ENCODE measurements around the gene TMEM115.
A peak's percentile ranks its signal among the peaks of the same experiment; 100 is the strongest.

Gene TMEM115

DNA sequence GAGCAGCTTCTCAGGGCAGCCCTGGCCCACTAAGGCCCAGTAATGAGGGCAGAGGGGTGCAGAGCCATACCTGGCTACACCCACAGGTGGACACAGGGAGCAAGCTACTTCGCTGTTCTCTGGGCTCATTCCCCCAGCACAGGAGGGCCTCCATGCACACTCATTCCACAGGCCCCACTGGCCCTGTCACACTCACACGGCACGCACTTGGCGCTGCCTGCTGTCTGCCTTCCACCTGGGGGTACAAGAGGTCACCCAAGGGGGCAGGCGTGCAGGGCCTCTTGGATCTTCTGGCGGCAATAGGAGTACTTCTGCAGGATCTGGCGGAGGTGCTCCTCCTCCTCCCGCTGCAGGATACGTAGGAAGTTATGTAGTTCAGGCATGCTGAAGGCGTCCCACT, 29.0 kb downstream of the TMEM115 start:
- no peak for DNase-seq

DNA sequence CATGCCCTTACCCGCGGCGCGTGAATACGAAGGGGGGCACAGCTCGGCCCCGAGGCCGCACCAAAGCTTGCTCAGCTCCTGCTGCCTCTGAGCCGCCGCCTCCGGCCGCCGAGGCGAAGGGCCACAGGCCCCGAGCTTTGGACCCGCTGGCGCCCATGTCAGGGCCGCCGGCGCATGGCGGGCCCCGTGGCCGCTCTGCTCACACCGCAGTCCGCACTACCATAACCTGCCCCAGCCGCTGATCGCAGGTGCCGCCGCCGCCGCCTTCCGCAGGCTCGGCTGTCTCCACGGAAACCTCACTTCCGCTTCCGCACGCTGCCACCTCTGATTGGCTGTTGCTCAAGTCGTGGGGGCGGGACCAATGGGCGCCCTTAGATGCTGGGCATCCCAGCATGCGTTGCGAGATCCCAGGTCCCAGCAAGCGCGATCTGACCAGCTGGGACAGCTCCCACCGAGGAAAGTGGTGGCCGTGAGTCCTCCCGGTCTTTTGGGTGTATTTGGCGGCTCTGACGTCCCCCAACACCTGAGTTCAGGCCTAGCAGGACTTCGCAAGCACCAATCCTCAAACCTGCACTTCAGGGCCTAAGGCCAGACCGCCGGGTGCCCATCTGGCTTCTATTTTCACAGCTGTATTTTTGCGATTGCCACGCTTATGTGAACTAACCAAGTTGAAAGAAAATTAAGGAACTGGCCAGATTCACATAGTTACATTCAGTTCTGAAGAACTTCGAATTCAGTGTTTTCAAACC, 31.2 kb downstream of the TMEM115 start, which contains the start of gene TUSC2:
TUSC2 (minus strand) TSS at position 281 of the 749 bp plus-strand sequence; CDS start at position 157, 124 bp downstream.
- DNase-seq: peak; percentile 76

DNA sequence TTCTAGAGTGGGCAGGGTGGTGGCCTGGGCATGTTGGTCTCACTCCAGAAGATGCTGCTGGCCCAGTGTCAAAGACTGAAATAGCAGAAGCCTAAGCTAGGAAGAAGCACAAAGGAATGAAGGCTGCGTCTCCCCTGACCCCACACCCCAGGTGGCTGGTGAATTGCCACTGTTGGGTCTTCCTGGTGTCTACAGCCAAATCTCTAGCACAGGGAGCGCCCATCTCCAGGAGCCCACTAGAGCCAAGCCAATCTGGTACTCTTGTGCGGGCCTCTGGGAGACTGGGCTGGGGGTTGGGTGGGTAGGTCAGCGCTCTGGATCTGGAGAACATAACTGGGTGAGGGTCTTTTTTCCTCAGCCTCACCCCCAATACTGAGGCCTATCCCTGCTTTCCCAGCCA, 32.2 kb downstream of the TMEM115 start:
- no peak for DNase-seq

DNA sequence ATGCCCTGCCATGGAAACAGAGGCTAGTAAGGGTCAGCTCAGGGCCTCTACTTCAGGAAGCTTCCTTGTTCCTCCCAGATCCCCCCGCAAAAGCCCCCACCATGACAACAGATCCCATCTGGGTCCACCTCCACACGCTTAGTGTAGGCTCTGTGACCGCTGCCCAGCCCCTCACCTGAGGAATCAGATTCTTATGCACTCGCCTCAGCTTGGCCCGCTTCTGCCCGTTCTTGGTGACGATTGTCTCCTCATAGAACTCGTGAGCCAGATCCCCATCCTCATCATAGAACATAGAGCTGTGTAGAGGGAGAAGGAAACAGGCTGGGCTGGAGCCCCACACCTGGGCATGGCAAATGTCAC, 33.2 kb downstream of the TMEM115 start:
- DNase-seq: no peak

DNA sequence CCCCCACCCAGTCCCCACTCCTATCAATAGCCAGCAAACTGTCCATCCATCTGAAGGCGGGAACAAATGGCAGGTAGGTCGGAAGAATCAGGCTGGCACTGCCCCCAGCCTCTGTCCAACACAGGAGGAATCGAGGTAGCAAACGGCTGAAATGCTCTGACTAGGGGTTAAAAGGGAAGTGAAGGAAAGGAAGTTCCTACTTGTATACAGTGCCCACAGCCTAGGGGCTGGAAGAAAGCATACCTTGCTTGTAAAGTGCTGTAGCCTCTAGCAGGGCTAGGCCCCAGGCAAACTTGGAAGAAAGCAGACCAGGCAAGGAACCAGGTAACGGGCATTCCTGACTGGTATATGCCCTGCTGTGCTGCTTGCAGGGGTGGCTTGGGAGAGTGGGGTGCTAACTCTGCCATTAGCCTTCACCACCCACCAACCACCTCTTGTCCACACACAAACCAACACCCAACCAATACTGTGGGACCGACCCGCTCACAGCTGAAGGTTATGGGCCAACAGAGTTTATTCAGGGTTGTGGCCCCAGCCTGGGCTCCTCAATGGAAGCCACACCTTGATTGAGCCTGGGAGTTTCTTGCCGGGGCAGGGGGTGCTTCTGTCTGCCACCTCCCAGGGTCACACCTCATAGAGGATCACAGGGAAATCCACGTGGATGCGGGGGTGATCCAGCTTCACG, 33.7 kb downstream of the TMEM115 start:
- no peak for DNase-seq

DNA sequence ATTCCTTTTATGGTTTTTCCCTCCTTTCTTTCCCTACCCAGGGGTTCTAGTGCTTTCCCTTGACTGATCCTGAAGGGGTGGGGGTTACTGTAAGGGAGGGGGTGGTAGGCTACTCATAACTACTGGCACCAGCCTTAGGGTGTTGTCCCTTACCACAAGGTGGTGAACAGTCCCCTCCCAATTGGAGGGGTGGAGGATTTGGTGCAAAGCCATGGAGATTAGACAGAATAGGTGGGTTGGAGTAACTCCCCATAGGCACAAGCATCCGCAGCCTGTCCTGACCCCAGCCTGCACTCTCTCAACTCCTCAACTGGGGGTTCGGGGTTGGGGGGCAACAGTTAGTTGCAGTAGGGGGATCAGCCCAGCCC, 34.2 kb downstream of the TMEM115 start:
- no peak for DNase-seq

DNA sequence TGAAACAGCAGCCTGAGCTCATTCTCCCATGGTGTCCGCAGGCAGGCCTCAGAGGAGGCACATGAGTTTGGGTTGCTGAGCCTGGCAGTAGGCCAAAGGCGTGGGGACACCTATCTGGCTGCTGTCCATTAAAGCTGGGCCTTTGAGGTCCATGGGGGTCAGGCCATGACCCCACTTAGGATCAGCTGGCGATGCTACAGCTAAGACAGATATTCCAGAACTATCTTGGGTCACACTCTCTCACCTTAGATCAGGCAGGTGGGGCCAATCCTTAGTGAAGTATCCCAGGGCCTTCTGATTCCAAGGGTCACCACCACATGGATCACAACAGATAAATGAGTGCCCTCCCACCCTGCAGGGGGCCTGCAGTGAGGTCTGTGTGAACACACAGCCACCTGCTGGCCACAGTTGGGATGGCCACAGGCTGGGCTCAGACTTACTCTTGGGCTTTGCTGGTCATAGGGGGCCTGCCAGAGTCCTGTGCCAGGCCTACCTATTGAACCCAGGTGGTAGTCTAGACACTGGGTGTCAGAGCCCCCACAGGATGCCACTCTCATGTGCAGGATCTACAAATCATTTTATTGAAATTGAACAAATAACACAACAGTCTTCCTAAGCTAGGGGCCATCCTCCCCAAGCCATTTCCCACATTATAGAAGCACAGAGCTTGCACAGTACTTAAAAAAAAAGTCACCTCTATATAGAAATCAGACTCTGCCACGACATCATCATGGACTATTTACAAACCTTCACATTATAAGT, 34.8 kb downstream of the TMEM115 start:
- no peak for DNase-seq

DNA sequence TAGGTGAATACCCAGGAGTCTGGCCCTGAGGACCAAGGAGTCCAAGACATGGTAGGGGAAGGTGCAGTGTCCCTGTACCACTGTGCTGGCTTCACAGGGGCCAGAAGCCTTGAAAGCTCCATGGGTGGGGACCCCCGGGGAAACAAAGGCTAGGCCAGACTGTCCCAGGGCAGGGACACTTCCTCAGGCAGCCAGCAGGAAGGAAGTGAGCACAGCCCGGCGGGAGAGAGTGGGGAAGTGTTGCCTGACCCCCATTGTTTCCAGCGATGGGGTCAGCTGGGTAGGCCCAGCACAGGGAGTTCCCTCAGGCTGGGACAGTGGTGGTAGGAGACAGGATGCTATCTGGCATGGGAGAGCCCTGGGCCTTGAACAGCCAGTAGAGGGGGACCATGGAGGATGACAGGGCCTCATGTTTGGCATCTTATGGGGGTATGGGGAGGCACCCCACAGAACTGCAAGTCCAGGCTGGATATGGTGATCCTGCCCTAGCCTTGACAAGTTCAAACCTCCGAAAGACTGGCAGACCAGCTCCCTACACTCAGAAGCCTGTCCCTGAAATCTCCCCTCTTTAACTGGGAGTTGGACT, 35.6 kb downstream of the TMEM115 start:
- DNase-seq: no peak

DNA sequence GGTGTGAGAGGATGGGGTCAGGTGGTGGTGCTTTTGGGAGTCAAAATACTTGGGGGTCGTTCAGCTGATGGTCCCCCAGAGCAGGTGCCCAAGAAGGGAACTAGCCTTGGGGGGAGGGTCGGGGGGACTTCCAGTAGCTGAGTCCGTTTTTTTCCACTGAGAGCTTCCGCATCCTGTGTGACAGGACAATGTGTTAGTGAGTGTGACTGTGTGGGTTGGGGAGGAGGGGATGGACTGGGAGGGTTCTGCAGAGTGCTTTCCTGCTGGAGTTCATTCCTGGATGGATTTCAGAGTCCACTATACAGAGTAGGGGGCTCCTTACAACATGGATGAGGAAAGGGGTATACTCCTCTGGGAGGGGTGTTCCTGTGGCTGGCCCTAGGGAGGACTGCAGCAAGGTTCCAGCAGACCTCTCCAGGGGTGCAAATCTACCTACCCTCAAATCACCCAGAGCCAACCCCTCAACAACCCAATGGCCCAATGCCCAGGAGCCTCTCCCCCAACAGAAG, 36.2 kb downstream of the TMEM115 start:
- DNase-seq: peak; percentile 18

DNA sequence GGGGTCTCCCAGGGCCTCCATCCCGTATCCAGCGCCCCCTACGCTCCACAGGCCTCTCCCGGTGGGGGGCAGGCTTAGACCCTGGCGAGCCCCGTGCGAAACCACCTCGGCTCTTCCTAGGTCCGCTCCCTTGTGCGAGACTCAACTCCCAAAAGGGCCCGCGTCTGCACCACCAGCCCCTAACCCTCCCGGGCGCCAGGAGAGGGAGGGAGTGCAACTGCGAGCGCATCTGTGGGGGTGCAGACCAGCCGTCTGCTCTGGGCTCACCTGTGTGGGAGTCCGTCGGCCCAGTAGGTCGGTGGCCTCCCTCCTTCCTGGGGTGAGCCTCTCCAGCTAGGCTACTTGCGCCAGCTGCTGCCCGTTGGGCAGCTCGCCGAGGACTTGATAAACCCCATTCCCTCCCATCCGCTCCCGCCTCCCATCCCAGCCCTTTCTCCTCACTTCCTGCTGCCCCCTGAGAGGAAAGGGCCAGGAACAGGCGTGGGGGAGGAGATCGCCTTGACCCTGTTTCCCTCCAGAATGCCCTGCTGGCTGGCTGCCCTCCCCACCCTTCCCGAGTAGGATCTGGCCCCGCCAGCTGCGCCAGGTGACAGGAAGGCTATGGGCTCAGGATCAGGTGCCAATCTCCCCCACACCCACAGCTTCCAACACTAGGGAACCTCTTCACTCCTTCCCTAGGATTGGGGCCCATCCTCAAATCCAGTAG, 36.8 kb downstream of the TMEM115 start, which contains the start of gene HYAL2:
HYAL2 (minus strand) TSS at position 360 of the 706 bp plus-strand sequence. CDS start 2,256 bp downstream, outside the sequence.
- DNase-seq: peak; percentile 48

DNA sequence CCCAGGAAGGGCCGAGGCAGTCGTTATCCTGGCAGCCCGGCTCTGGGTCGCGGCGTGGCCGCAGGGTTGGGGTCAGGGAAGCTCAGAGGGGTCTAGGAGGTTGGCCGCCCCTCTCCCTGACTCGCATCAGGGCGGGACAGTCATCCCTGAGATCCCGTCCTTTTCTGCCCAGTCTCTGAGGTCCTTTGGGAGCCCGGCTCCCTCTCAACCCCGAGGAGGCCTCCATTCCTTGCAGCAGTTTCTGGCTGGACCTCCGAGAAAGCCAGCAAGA, 37.3 kb downstream of the TMEM115 start:
- no peak for DNase-seq

DNA sequence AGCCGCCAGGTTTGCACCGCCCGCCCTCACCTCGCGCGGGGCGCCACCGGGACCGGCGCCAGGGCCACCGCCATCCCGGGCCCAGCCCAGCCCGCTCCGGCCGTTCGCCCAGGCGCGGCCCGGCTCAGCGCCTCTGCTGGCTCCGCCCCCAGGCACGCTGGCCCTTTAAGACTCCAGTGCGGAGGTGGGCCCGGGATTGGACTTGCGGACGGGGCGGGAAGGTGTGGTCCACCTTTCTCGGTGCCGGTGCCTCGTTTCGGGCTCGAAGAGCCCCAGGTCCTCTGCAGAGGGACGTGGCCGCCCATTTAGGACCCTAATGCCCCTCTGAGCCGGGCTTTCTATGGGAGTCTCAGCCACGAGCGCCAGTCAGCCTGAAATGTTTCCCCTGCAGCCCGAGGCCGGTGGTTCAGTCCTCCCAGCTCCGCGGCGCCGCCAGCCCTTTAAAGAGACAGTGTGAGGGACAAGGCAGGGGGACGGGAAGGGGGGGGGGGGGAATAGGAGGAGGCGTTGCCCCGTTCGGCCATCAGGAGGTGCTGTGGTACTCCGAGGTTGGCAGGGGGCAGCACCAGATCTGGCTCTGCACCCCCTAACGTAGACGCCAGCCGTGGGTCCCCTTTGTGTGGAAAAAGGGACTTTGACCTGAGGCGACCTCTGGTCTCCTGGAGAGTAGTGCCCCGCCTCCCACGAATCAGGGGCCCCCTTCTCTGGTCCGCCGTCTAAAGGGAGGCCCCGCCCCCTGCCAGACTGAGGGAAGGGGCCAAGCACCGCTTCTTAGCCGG, 37.8 kb downstream of the TMEM115 start:
- DNase-seq: peak; percentile 78

DNA sequence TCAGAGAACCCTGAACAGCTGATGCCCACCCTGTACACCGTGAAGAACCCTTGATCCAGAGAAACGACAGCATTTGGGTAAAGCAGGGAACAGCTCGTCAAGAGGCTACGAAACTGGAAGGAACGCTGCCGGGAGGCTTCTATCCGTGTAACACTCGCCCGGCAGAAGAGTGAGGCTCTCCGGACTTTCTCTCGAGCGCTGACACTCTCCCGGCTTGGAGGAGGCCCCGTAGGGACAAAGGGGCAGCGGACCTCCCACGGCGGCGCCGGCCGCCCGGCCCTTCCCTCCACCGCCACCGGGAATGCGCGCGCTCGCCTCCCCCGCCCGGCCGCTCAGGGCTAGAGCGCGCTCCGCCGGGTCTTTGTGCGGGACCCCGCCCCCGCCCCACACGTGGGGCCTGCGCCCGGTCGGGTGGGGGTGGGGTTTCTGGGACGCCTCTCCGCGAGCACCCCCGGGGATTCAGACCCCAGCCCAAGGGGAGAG, 38.4 kb downstream of the TMEM115 start:
- no peak for DNase-seq

DNA sequence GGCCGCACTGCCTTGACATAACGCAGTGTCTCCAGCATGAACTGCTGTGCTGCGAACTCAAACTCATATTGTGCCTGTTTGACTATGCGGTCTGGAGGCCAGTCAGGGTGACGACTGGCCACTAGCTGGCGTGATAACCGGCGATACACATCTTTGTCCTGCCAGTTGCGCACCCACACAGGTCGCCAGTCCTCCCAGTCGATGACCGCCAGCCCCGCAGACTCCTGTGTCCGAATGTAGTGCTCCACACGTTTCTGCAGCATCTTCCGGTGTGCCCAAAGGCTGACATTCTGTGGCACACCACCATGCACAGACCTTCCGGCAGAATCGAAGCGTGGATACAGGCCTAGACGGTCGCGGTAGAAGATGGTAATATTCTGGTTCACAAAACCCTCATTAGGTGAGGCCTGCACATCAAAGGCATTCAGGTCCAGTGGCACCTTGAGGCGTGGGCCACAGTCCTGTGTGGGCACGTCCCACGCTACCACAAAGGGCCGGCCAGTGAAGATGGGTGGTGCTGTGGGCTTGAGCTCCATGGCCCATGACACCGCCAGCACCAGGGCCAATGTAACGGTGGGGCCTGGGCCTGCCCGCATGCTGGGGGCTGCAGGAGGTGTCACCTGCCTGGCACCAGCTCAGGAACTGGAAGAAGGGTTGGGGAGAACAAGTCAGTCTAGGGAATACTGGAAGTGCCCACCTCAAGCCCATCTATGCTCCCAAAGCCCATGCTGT, 39.3 kb downstream of the TMEM115 start:
- no peak for DNase-seq

DNA sequence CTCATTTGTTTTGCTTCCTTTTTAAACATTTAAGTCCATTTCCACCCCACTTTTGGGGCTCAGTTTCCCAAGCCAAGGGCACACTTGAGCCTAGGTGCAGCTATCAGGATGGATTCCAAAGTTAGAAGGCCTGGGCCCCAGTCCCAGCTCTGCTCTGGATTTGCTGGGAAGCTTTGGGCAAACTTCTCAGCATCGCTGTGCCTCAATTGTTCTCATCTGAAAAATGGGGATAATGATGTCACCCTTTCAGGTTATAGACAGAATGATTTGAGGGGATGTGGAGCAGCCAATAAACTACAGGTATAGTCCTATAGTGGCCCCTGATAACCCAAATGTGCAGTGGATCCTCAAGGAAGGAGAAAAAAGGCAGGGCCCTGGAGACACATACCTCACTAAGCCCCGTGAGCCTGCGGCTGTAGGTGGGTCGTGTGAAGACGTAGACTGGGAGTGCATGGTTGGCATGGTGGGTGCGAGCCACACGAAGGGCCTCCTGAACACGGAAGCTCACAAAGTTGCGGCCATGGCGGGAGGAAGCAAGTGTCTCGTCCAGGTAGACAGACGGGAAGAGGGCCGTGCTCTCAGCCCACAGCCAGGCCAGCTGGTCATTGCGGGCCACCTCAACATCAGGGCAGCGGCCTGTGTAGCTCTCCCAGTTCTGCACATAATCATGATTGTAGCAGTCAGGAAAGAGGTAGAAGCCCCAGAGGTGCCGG, 40.0 kb downstream of the TMEM115 start:
- no peak for DNase-seq

DNA sequence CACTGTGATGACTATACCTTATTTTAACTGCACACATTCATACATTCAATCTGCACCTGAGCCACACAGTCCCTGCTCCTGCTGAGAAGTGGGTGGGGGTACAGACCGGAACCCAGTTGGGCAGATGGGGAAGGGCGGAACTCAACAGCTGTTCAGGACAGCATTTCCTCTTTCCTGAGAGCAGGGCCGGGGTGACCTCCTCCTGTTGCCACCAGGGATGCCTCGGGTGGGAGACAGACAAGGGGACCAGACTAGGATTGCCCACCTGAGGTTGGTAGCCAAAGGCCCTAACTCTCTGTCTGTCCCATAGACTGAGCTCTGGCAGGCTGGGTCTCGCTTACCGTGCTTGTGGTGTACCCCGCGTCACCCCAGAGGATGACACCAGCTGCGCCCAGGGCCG, 40.7 kb downstream of the TMEM115 start:
- no peak for DNase-seq

DNA sequence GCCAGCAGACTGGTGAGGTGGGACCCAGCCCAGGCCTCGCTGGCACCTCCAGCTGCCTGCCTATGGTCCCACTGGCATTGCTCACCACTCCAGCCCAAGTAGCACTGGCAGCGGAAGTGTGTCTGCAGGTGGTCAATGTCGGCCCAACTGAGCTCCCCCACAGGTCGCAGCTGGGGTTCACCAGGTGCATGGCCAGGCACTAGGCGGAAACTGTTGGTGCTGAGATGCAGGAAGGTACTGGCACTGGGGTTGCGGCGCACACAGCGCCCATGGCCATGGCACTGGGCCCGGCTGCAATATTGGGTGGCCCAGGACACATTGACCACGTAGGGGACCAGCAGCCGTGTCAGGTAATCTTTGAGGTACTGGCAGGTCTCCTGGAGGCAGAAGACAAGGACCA, 41.2 kb downstream of the TMEM115 start:
- DNase-seq: no peak

DNA sequence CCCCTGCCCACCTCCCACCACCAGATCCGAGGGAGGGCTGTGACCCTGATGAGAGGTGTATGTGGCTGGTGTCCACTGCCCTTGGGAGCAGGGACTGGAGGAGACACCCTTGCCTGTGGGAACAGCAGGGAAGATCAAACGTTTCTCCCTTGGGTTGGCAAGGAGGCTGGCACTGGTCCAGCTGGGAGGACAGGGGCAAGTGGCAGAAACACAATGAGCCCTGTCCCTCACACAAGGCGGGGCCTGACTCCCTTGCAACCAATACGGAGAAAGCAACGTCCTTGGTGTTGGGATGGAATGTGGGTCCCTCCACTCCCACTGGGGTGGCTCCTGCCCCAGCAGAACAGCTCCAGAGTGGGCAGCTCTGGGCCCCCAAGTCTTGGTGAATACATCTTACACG, 42.0 kb downstream of the TMEM115 start:
- no peak for DNase-seq

DNA sequence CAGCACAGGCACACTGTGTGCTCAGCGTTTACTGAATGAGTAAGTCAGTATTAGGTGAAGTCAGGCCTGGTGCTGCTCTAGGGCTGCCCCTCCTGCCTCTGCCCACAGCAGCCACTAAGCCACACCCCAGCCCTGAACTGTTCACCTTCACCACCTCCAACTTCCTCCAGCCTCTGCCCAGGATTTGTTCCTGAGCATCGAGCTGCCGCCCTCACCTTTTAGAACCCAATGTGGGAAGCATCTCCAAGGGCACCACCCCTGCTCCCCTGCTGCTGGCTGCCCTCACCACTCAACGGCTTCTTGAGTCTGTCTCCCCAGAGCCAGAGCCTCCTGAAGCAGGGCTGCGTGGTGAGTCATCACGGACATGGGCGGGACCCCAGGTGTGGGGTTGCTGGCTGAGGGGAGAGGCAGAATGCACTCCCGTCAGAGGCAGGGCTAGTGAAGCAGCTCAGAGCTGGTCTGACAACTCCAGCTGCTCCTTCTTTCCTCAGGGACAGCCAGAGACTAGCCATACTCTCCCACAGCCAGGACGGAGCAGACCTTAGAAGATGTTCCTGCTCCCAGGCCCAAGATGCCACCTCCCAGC, 42.6 kb downstream of the TMEM115 start:
- DNase-seq: no peak

DNA sequence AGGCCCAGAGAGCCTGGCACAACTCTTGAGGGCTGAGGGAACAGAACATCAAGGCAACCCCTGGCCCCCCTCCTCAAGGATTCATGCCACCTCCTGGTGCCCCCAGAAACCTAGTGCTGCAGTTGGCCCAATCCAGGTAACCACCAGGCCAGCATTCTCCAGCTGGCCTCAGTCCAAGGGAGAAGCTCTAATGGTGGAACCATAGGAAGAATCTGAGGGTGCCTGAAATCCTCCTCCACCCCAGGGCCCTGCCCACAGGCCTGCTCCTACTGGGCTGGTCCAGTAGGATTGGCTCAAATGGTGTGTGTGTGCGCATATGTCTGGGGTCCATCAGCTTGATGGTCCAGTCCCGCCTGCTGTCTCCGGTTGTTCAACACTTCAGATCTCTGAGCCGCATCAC, 44.5 kb downstream of the TMEM115 start:
- no peak for DNase-seq

Data from SHP77 treated with DMSO at 0.1 percent for 48 hours (cell line).